WTC11 (cell line): Measurements from ENCODE around the gene B3GNT7. TPM values are rescaled to one million over a fixed set of nuclear protein-coding genes. Genes with fewer than 3 reads are reported as not detected.

Experiments used
- CREB1 ChIP-seq: sonication (generic); formaldehyde crosslinking; IDR thresholded peaks from 2 replicates; pipeline ENCODE4 v1.8.0; 2023; ENCODE audit warnings: mild to moderate bottlenecking, missing genetic modification reagents
- E2F1 ChIP-seq: sonication (generic); formaldehyde crosslinking; IDR thresholded peaks from 2 replicates; pipeline ENCODE4 v1.8.0; 2022; ENCODE audit warnings: mild to moderate bottlenecking, missing genetic modification reagents
- E2F4 ChIP-seq: sonication (generic); formaldehyde crosslinking; IDR thresholded peaks from 2 replicates; pipeline ENCODE4 v1.8.1; 2022; ENCODE audit warnings: low read depth, mild to moderate bottlenecking, moderate library complexity, missing genetic modification reagents, borderline replicate concordance
- E2F5 ChIP-seq: sonication (generic); formaldehyde crosslinking; IDR thresholded peaks from 2 replicates; pipeline ENCODE4 v1.8.1; 2022; ENCODE audit warnings: mild to moderate bottlenecking, moderate library complexity, missing genetic modification reagents
- GTF2I ChIP-seq: fragments of 250-450 bp; sonication (Bioruptor Pico); conservative IDR thresholded peaks from 2 replicates; pipeline ENCODE4 v1.4.0; 2021; ENCODE audit warnings: mild to moderate bottlenecking
- MLX ChIP-seq: sonication (generic); formaldehyde crosslinking; IDR thresholded peaks from 2 replicates; pipeline ENCODE4 v1.8.1; 2023; ENCODE audit warnings: mild to moderate bottlenecking, missing genetic modification reagents, moderate library complexity
- MXD4 ChIP-seq: fragments of 250-450 bp; sonication (Bioruptor Pico); IDR thresholded peaks from 2 replicates; pipeline ENCODE4 v1.8.0; 2021; ENCODE audit warnings: mild to moderate bottlenecking, moderate library complexity, borderline replicate concordance
- NFE2L1 ChIP-seq: sonication (generic); formaldehyde crosslinking; IDR thresholded peaks from 2 replicates; pipeline ENCODE4 v1.8.1; 2023; ENCODE audit warnings: missing genetic modification reagents
- NFYB ChIP-seq: sonication (generic); formaldehyde crosslinking; conservative IDR thresholded peaks from 2 replicates; pipeline ENCODE4 v1.8.0; 2022; ENCODE audit warnings: low read depth, missing genetic modification reagents
- NR2C2 ChIP-seq: sonication (generic); formaldehyde crosslinking; IDR thresholded peaks from 2 replicates; pipeline ENCODE4 v1.8.0; 2022; ENCODE audit warnings: mild to moderate bottlenecking, missing genetic modification reagents
- NR3C1 ChIP-seq: sonication (generic); formaldehyde crosslinking; conservative IDR thresholded peaks from 2 replicates; pipeline ENCODE4 v1.8.1; 2023; ENCODE audit warnings: low read depth, mild to moderate bottlenecking, missing genetic modification reagents
- SOX15 ChIP-seq: fragments of 250-450 bp; sonication (Bioruptor Pico); IDR thresholded peaks from 2 replicates; pipeline ENCODE4 v1.9.0; 2021; ENCODE audit warnings: mild to moderate bottlenecking
- STAT6 ChIP-seq: sonication (generic); formaldehyde crosslinking; conservative IDR thresholded peaks from 2 replicates; pipeline ENCODE4 v1.8.1; 2023; ENCODE audit warnings: mild to moderate bottlenecking, low read depth, missing genetic modification reagents, moderate library complexity
- ZNF121 ChIP-seq: sonication (generic); formaldehyde crosslinking; IDR thresholded peaks from 2 replicates; pipeline ENCODE4 v1.8.0; 2023; ENCODE audit warnings: missing genetic modification reagents
- ZNF138 ChIP-seq: sonication (generic); formaldehyde crosslinking; conservative IDR thresholded peaks from 2 replicates; pipeline ENCODE4 v1.8.1; 2022; ENCODE audit warnings: mild to moderate bottlenecking, moderate library complexity, missing genetic modification reagents
- ZNF263 ChIP-seq: sonication (generic); formaldehyde crosslinking; IDR thresholded peaks from 2 replicates; pipeline ENCODE4 v1.8.1; 2022; ENCODE audit warnings: low read depth, mild to moderate bottlenecking, moderate library complexity, missing genetic modification reagents
- ZNF281 ChIP-seq: sonication (generic); formaldehyde crosslinking; IDR thresholded peaks from 2 replicates; pipeline ENCODE4 v1.8.0; 2023; ENCODE audit warnings: mild to moderate bottlenecking, missing genetic modification reagents
- total RNA-seq: library from RNA; stranded (reverse); gene quantifications from 3 replicates; pipeline ENCODE4 v1.2.3, GENCODE V29; 2021
- TF ChIP-seq, protein P1 (sequence below): sonication (generic); formaldehyde crosslinking; IDR thresholded peaks from 2 replicates; pipeline ENCODE4 v1.8.1; 2023; ENCODE audit warnings: mild to moderate bottlenecking, missing genetic modification reagents

The B3GNT7 gene
- total RNA-seq, 1 experiment from 2014 or later: 151 TPM

DNA sequence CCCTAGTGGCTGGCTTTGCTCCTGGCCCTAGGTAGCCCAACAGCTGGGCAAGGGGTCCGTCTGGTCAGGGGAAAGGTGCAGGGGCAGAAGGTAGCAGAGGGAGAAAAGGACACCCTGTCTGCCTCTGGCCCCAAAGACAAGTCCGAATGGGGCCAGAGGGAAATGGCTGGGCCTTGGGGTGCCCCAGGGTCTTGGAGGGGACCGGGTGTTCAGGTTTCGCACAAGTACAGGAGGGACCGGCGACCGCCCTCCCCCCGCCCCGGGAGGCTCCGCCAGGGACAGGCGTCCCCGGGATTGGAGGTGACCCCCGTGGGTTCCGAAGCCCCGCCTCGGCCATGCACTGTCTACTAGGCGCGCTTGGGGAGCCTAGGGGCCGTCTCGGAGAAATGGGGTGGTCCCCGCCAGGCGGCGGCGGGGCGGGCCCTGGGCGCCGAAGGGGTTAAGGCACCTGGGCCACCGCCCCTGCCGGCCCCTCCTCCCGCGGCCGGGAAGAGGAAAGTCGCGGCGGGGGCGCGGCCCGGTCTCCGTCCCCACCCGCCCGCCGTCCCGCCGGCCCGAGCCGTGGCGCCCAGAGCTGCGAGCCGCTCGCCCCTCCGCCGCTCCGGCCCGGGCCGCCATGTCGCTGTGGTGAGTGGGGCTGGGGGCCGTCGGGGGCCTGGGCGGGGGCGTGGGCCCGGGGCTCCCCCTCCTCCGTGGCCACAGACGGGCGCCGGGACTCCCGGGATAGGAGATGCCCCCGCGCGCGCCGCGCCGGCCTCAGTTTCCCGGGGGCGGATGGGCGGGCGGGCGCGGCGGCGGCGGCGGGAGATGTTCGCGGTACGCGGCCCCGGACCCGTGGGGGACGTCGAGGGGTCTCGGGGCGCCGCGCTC, at the start of gene B3GNT7 (continued):
- TF ChIP-seq NR3C1 (no peak), SOX15 (CRISPR knock-in tag) (no peak), MLX (CRISPR knock-in tag) (no peak), NFE2L1 (CRISPR knock-in tag) (no peak), NR2C2 (CRISPR knock-in tag) (no peak), NFYB (CRISPR knock-in tag) (no peak; the same call in 1 of the 2 replicates), E2F5 (CRISPR knock-in tag) (no peak; the same call in 1 of the 2 replicates), STAT6 (no peak), MXD4 (CRISPR knock-in tag) (no peak), ZNF281 (CRISPR knock-in tag) (no peak), E2F4 (CRISPR knock-in tag) (no peak), ZNF263 (CRISPR knock-in tag) (no peak), ZNF138 (CRISPR knock-in tag) (no peak), E2F1 (no peak), CREB1 (CRISPR knock-in tag) (no peak), ZNF121 (CRISPR knock-in tag) (no peak), GTF2I (CRISPR knock-in tag) (no peak)
- TF ChIP-seq, protein P1, sequence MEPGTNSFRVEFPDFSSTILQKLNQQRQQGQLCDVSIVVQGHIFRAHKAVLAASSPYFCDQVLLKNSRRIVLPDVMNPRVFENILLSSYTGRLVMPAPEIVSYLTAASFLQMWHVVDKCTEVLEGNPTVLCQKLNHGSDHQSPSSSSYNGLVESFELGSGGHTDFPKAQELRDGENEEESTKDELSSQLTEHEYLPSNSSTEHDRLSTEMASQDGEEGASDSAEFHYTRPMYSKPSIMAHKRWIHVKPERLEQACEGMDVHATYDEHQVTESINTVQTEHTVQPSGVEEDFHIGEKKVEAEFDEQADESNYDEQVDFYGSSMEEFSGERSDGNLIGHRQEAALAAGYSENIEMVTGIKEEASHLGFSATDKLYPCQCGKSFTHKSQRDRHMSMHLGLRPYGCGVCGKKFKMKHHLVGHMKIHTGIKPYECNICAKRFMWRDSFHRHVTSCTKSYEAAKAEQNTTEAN (CRISPR knock-in tag): no peak; the same call in 1 of the 2 replicates
